COLO668 (cell line): ENCODE results near the gene HECTD4.

Source experiments
- DNase-seq: peaks from one replicate; lab custom pipeline; 2025; ENCODE audit not compliant: unreplicated experiment; lab: John Stamatoyannopoulos, UW

The HECTD4 gene

DNA sequence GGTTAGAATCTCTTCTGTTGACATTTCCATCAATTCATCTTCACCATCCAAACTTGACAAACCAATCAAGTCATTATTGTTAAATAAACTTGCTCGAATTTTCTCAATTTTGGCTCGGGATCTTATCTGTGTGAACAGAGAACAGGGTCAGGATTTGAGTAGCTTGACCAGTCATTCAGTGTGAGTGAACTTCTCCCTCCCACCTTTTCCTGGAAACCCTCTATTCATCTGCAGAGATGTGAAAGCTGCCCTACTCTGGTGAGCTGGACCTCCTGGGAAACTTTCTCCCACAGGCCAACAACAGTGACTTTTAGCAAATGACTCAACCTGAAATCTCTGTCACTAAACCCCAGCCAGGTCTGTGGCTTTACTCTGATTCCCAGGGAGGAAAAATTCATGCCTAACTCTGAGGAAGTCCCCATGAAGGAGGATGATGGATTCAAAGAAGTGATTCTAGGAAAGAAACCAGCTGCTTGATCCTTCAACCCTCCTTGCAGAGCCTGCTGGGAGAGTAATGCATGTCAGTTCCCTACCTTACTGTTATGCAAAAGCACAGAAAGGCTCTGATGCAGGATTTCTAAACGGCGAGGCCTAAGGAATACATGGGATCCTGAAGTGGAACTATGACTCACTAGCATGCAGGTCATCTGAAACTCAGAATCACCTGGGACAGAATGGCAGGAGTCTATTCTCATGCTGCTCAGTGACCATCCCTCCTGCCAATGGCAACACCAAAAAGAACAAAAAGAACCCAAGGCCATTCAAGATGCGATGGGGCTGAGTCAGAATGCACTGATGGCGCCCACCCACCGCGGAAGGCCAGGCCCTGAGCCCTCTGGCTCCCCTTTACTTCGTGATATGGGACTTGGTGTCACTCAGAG, 198.8 kb downstream of the HECTD4 start:
- no peak for DNase-seq

DNA sequence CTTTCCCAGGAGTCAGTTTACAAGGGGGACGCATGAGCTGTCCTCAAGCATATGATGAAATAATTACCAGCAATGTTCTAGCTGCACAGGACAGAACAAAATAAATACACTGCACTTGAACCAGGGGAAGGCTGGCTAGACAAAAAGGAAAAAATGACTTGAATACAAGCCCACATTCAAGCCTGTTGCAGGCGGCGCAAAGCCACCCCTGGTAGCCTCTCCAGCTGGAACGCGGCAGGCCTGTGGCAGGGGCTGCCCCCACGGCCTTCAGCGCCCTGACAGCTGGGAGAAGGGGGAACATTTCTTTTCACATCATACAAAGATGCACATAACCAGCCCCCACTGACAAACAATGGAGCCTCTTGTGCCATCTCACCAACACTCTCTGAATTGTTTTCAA, 199.7 kb downstream of the HECTD4 start:
- no peak for DNase-seq

DNA sequence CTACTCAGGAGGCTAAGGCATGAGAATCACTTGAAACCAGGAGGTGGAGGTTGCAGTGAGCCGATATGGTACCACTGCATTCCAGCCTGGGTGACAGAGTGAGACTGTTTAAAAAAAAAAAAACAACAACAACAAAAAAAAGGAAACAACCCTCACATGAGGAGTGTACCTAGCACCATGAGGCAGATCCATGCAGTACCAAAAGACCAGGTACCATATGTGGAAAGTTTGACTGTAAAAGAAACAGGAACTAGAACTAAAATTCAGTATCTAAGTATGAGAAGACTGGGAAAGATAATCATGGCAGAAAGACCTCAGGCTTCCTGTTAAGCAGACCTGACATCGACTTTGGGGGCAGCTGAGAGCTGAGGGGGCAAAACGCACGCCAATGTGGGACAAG, 201.8 kb downstream of the HECTD4 start:
- no peak for DNase-seq

DNA sequence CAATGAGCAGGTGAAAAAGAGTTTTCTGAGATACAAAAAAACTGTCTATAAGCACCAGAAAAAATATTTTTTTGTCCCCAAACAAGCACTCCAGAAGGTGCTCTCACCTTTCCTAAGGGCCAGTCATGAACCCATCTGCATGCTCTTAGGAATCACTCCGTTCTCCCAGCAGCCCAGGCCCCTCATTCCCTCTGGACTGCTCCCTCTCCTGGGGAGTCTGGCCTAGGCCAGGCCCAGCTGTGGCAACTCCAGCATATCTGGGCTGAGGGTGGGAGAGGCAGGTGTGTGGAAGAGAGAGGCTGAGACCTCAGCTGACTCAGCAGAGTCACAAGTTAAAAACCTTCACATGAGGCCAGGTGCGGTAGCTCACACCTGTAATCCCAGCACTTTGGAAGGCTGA, 202.3 kb downstream of the HECTD4 start:
- DNase-seq: peak; percentile 14

DNA sequence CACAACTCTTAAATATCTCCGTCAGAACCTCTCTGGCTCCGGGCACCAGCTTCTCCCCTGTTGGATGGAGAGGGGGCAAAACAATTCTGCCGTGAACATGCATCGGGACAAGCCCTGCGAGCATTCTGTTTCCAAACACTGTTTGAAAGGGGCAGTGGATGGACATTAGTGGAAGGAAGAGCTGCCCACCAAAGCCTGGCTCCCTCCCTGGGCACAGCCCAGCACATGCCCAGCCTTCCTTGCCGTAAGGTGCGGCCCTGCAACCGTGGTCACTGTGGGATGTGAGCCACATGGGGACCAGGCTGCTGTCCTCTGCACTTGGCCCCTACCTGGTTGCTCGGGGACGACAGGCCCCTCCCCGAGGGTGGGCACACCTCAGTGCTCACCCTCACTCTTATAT, 202.9 kb downstream of the HECTD4 start:
- DNase-seq: no peak

DNA sequence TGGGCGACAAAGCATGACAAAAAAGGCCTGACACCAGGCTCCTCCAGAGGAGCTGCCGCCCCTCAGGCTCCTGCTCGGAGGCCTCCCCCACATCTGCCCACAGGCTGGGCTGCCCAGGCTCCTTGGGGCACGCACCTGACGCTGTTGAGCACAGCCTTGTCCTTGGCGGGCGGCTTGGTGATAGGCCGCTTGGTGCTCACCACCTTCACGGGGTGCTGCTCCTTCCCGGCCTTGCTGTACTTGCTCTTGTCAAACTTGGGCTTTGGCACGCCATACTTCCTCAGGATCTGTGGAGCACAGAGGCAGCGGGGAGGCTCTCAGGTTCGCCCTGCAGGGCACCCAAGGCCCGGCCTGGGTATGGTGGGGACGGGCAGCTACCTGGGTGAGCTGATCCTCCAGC, 203.4 kb downstream of the HECTD4 start:
- DNase-seq: no peak

DNA sequence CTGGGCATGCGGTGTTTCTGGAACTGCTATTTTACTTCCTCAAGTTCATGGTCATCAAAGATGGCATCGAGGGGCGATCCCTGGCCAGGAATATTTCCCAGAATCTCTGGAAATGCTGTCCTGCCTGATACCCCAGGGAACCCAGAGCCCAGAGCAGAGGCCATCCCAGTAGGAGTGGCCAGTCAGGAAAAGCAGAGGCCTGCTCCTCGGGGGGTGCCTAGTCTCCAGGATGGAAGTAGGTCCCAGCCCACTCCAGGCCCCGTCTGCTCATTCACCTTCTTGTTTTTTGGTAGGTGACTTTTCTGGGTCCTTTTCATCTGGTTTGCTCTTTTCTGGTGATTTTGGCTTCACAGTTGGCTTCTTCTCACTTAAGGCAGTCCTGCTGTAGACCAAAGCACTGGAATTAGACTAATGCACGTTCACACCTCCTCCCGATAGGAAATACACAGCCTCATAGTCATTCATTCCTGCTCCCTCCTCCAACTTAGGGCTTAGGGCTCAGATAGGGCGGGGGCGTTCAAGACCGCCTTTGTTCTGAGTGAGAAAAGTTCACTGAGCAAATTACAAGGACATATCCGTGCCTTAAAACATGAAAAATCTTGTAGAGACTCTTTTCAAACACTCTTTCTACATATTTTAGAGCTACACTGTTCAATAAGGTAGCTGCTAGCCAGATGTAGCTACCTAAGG, 205.8 kb downstream of the HECTD4 start:
- no peak for DNase-seq

DNA sequence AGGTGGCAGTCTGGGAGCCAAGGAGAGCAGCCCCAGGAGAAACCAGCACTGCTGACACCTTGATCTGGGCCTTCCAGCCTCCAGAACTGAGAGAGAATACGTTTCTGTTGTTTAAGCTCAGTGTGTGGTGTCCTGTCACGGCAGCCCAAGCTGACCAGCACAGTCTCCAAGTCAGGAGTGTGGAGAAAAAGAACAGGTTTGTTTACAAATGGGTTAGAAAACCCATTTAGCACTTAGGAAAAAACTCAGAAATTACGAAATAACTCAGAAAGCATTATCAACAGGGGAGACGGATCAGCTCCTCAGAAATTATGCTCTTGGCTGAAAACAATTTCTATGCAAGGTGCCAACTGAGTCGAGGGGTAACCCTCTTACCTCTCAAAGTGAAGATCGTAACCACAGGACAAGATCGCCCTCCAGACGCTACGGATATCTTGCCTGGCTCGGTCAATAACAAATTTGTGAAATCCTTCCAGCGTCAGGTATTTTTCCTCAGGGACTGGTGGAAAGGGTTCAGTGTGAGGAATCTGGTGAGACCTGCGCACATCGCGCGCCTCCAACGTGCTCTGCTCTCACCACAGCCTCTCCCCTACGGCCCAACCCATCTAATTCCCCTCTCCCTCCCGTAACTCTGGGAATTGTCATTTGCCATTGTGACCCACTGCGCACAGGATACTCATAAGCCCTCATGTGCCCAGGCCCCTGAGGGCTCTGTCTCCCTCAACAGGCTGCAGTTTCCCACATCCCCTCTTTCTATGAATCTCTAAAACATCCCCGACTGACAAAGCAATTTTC, 206.7 kb downstream of the HECTD4 start:
- no peak for DNase-seq

DNA sequence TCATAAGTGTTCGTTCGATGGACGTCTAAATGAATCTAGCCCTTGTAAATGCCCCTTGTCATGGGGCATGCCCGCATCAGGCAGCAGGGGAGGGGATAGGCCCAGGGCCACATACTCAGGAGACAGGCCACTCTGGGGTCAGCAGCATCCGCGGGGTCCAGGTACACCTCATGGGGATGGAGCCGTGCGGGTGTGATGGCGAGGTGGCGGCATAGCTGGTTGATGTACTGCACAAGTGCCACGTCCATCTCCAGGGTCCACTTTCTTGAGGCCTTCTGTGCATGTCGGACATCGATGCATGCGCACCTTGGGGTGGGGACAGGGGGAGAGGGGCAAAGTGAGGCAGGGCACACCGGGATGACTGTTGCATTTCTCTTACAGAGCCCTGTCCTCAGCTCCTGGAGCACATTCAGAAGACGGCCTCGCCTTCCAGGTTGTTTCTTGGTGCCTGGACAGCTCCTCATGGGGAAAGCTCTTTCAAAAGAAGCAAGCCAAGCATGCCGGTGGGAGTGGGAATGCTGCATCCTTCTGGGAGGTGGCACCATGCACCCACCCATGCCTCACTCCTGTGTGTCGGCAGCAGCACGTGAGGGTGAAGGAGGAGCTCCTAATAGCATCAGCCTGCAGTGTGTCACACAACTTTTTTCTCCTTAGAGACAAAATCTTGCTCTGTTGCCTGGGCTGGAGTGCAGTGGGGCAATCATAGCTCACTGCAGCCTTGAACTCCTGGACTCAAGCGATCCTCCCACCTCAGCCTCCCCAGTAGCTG, 209.5 kb downstream of the HECTD4 start:
- no peak for DNase-seq

DNA sequence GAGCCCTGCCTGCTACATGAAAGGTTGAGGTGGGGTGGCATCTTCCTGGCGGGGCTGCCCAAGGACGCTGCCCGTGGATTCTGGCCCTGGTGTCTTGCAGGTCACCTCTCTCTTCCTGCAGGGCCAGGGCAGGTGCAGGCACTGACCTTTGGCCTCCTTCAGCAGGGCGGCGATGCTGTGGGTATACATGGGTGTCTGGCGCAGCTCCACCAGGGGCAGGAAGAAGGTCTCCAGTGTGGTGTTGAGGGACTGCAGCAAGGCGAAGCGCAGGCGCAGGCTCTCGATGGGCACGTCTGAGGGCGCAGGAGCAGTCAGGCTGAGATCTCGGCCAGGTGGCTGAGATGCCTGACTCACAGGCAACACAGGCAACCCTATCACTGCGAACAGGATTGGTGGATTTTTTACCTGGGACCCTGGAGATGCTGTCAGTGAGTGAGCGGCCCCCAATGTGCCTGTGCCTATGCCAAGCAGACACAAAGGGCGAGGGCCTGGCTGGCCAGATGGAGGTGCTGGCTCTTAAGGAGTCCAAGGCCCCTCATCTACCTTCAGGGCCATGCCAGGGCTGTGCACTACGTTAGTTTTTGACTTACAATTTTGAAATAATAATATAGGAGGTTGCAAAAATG, 211.1 kb downstream of the HECTD4 start:
- DNase-seq: no peak

DNA sequence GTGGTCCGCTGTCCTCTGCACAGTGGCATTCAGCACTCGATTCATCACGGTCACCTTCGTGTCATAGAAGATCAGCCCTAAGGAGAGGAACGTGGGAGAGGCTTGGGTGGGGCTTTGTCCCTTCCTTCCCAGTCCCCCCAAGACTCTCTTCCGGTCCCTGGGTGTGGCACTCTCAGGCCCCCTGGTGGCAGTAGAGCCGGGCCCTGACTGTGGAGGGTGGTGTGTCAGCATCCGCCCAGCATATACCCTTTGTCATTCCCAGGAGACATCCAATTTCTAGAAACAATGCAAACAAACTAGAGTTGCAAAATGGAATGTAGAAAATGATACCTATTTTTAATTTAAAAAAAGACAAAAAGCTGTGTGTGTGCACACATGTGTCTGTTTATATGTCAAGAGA, 211.9 kb downstream of the HECTD4 start:
- DNase-seq: peak; percentile 11

DNA sequence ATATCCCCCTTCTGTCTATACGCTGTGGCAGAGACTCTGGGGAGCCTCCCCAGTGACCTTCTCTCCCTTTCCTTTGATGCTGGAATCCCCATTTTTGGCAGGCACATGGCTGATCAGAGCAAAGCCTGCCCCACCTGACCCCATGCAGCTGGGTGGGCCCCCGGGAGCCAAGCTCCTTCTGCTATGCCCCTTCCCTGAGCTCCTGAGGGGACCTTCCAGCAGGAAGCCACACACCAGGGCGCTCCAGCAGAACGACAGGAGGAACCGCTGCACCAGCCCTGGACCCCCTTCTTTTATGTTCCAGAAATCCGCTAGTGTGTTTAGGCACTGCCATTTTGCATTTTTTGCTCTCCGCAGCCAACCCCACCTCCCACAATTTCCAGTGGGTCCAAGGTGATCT, 212.3 kb downstream of the HECTD4 start:
- no peak for DNase-seq

DNA sequence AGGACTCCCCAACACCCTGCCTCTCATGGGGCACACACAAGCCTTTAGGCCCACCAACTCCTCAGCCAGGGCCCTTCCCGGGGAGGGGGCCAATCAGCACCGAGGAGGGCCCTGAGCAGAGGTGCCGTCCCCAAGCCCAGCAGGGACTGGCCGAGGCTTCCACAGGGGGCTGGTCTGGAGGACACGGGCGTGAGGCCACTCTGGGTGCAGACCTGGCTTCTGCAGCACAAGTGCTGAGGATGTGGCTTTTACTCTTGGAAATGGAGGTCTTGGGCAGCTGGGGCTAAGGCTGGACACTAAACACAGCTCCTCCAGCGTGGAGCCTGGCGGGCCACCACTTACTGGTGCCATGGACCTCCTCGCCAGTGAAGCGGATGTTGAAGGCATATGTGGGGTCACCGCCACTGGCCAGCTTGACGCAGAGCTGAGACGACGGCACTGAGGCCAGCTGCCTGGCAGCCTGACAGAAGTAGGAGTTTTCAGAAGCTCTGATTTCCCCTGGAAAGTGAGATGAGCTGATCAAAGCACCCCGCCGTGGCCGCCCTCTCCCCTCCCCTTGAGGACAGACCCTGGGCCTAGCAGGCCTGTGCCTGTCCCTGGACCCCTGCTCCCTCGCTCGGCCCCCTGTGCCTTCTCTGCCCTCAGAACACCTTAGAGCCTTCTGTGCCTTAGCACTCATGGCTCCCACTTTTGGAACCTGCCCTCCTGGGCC, 212.9 kb downstream of the HECTD4 start:
- no peak for DNase-seq

DNA sequence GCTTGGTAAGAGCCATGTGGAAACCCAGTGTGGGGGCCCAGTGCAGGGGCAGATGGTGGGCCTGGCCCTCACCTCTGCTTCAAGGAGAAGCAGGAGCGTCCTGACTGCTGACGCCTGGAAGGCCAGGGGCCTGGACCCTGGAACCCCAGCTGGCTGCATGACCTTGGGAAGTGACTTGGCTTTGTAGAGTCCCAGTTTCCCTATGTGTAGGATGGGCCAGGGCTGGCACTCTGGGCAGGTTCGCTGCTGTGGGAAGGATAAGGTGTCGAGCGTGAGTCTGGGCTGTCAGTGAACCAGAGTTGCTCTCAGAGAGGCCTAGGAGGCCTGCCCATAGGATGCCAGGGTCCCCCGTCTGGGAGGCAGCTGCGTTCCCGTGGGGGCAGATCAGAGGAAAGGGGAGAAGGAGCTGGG, 213.7 kb downstream of the HECTD4 start:
- no peak for DNase-seq

DNA sequence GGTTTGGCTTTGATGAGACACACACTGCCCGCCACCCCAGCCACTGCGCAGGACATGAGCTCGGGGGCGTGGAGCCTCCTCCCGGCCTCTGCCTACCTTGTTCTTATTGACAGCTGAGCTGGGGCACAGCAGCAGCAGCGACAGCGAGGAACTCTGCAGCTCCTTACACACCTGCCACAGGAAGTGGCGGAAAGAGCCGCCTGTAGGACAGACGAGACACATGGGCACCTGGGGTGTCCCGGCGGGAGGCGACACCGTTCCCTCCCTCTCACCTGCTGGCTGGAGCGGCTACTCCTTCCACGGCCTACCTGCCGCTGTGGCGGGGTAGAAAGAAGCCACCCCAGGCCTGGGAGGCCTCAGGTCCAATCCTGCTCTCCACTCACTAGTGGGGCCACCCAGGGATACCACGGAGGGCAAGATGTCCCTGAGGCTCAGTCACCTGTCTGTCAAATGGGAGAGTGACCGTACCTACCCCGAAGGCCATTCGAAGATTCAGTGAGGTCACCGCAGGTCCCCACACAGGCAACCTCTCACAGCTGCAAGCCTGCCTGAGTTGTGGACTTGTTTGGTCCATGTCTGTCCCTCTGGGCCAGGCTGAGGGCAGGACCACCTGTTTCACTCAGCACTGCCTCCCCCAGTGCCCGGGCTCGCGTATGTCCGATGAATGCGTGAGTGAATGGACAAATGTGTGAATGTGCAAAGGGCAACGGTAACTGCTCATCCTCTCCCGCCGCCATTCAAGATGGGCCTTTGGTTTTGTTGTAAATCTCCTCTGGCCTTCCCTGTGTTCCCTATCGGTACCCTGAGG, 214.3 kb downstream of the HECTD4 start:
- DNase-seq: no peak

DNA sequence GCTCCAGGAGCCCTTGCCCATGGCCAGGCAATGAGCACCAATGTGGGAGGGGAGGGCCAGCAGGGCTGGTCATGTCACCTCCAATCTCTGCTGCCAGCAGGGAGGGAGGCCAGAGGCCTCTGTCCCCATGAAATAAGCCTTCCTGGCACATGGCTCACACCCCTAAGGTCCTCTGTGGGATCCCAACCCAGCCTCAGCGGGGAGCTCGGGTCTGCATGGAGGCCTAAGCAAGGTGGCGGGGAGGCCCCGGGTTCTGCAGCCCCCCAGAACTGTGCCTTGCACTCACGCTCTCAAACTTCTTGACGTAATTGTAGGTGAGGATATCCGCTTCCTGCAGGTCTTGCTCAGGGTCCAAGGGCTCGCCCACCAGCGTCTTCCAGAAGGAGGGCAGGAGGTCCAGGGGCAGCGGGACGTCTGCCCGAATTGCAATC, 215.2 kb downstream of the HECTD4 start:
- no peak for DNase-seq

DNA sequence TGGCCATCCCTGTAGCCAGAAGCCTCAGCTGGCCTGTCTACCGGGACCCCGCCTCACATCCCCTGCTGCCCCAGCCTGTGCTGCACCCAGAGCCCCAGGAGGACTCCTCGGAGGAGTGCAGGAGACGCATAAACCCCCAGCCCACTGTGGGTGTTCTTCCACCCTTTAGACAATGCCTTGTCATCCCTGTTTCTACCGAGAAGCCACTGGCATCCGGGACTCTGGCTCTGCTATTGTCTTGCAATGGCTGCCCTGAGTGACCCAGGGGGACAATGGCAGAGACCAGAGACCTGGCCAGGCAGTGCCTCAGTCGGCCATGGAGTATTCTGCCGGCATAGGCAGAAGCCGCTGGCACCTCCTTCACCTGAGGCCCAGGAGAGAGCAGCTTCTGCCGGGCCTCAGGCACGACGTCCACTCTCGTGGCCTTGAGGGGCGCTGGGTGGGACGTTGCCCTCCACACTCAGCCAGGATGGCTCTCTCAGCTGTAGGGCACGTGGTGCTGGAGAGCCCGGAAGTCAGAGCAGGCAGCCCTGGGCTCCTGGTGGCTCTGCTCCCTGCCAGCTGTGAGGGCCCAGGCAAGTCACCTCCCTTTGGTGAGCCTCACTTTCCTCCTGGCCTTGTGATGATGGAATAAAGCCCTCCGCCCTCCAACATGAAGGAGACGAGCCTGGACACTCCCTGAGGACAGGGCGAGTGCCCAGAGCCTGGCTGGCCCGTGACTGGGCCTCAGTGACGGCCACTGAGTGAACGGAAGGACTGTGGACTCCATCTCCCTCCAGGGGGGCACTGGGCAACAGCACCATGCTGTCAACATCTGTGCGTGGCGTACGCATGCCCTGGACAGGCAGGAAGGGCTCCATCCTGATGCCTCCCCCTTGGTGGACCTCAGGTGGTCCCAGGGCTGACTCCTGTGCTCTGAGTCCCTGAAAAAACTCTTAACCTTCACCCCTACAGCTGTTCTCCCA, 215.9 kb downstream of the HECTD4 start:
- no peak for DNase-seq

DNA sequence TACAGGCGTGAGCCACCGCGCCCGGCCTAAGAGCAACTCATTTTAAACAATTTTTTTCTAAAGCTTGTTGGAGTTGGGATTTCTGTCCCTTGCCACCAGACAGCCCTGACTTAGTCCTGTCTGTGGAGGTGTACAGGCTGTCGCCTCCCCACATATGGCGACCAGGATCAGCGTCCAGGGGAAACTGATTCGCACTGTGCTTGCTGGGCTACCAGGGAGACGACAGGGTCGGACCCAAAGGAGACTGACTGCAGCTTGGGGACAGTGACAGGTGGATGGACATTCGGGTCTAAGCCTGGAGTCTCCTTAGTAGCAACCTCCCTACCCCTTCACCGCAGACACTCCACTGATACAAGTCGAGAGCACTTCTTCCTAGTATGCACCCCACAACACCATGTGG, 216.6 kb downstream of the HECTD4 start:
- DNase-seq: no peak
